GM21367 (cell line): ENCODE data around the gene LRIT2.
"Not testable (repeated sequence)": the region's sequence is repeated elsewhere in the genome, so short reads cannot be mapped to it uniquely, and the experiment has no call there.

Experiments
- ATAC-seq: cut with Tn5 transposase; IDR thresholded peaks from one replicate; pipeline ENCODE4 v1.9.1; 2021; ENCODE audit not compliant: unreplicated experiment

LRIT2 gene

DNA sequence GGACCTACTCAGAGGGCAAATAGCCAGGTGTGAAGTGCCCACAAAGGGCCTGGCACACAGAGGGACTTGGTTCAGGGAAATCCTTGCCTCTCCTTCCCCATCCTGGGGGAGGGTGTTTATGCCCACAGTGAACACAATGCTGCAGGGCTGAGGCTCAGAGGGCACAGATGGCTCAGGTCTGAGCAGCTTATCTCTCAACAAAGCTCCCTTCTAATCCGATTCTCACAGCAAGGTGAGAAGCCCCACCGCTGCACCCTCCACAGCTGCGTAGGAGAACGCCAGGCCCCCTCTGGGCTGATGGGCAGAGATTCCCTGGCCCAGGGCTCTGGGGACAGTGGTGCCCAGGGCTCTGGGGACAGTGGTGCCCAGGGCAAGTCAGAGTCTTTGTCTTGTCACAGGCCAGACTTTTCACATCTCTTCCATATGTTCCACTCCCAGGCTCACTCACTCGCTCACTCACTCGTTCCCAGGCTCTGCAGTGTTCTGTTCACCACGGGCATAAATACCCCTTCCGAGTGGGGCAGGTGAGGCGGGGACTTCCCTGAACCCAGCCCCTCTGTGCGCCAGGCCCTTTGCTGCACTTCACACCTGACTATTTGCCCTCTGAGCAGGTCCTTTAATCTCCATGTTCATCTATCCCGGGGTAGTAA, 39.7 kb downstream of the LRIT2 start:
- no peak for ATAC-seq

GRCh38 chr10:84184517-84184916, 40.8 kb downstream of the LRIT2 start:
- no peak for ATAC-seq

GRCh38 chr10:84181631-84182030, 43.7 kb downstream of the LRIT2 start:
- ATAC-seq, result no peak

DNA sequence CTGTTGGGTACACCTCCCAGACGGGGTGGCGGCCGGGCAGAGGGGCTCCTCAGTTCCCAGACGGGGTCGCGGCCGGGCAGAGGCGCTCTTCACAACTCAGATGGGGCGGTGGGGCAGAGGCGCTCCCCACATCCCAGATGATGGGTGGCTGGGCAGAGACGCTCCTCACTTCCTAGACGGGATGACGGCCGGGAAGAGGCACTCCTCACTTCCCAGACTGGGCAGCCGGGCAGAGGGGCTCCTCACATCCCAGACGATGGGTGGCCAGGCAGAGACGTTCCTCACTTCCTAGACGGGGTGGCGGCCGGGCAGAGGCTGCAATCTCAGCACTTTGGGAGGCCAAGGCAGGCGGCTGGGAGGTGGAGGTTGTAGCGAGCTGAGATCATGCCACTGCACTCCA, 45.0 kb downstream of the LRIT2 start:
- not testable (repeated sequence) for ATAC-seq

- peak; percentile 92 for ATAC-seq
Measured at GRCh38 chr10:84179059-84179710, 46.2 kb downstream of the LRIT2 start.

GRCh38 chr10:84178160-84178609, 47.2 kb downstream of the LRIT2 start:
- ATAC-seq, result no peak

DNA sequence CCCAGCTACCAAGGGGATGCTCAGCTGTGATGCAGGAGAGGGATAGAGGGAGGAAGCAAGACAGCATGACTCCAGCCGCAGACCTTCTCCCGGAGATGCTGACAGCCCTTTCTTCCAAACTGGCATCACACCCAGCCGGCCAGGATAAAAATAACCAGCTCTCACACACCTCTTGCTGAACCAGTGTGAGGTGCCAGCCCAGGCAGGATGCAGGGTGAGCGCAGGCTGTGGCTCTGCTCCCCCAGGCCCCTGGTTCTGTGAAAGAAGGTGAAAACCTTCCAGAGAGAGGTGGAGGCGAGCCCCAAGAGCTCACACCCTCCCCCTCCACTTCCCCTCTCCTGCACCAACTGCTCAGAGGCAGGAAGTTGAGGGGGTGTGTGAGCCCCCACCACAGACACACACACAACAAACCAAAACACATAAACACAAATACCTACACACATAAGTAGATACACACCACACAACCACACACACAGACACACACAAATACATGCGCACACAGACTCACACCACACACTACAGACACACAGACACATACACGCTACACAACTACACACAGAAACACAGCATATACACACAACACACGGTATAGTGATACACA, 47.7 kb downstream of the LRIT2 start:
- ATAC-seq, result peak; percentile 42

DNA sequence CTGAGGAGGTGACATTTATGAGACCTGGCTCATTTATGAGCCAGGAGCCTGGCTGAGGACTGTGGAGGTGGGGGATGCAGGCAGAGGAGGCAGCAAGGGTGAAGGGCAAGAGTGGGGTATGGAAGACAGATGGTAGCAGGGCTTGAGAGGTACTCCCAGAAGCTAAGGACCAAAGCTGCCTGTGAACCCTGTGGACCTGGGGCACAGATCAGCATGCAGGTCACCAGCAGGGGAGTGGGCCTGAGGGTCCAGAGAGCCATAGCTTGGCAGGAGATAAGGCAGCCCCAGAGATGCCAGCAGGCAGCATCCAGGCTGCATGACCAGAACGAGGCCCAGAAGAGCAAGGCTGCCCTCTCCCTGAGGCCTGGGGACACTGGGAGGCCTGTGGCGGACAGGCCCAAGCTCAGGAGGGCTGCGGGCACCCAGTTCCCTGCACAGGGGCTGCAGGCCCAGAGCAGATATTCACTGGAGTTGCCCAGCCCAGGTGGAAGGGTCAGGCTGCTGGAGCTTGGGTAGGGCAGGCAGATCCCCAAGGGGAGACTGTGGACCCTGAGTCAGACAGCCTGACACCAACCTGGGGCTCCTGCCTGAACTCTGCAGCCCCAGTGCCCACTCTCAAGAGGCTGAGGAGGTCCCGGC, 48.4 kb downstream of the LRIT2 start:
- no peak for ATAC-seq

- ATAC-seq, result no peak
Measured at GRCh38 chr10:84176351-84176750, 49.0 kb downstream of the LRIT2 start.

DNA sequence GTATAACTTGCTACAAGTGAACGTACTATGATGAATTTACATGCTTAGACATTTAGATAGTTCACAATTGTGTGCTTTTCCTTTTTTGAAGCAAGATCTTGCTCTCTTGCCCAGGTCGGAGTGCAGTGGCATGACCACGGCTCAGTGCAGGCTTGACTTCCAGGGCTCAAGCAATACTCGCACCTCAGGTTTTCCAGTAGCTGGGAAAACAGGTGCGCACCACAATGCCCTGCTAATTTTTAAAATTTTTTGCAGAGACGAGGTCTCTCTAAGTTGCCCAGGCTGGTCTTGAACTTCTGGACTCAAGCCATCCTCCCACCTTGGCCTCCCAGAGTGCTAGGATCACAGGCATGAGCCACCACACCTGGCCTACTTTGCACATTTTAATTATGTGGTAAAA, 49.9 kb downstream of the LRIT2 start:
- no peak for ATAC-seq

DNA sequence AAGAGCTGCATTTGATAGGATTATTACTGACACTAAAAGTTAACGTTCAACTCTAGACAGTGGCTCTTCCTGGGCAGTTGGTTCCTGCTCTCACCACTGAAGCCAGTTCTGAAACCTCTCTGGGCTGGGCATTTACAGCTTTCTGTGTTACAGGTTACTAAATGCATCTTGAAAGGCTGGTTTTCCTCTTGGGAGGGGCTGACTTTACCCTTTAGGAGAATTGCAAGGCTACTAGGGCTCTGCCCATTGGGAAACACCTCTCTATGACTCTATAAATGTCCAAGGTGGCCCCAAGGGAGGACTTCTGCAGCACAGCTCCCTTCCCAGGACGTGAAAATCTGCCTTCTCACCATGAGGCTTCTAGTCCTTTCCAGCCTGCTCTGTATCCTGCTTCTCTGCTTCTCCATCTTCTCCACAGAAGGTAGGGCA, 51.8 kb downstream of the LRIT2 start, which contains the start of gene GPR15LG:
Gene GPR15LG (plus strand): TSS at position 301 of the 429 bp plus-strand sequence. CDS start 51 bp downstream, at position 352.
- ATAC-seq, result peak; percentile 38

DNA sequence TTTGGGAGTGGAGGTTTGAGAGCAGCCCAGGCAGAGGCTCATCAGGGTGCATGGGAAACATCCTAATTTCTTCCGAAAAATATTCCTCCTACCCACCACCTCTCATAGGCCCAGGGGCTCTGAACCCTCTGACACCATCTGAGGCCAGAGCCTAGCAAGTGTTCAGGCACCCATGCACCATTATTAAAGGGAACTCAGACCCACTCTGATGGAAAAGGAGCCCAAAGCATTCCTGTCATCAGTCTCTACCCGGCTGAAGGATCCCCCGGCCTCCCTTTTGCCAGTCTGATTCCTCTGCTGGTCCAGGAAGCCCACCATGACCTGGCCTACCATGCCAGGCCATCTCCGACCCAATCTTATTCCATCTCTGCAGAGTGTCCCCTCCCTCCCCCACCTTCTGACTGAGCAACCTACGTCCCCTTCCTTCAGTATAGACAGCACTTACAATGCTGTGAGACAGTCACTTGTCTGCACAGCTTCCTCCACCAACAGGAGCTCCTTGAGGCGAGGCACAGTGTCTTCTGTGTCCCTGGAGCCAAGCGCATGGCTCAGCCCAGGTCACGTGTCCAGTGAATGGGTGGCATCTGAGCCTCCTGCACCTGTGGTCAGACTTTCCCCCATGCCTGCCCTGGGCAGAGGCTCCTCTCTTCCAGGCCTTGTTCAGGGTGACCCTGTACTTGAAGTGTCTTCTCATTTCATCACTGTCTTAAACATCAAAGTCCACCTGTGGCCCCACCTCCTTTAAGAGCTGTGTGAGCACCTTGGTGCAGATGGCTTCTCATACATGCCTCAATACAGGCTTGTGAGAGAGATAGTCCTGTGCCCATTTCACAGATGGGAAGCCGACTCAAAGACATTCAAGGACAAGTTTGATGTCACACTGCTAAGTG, 52.6 kb downstream of the LRIT2 start:
- ATAC-seq, result peak; percentile 41

DNA sequence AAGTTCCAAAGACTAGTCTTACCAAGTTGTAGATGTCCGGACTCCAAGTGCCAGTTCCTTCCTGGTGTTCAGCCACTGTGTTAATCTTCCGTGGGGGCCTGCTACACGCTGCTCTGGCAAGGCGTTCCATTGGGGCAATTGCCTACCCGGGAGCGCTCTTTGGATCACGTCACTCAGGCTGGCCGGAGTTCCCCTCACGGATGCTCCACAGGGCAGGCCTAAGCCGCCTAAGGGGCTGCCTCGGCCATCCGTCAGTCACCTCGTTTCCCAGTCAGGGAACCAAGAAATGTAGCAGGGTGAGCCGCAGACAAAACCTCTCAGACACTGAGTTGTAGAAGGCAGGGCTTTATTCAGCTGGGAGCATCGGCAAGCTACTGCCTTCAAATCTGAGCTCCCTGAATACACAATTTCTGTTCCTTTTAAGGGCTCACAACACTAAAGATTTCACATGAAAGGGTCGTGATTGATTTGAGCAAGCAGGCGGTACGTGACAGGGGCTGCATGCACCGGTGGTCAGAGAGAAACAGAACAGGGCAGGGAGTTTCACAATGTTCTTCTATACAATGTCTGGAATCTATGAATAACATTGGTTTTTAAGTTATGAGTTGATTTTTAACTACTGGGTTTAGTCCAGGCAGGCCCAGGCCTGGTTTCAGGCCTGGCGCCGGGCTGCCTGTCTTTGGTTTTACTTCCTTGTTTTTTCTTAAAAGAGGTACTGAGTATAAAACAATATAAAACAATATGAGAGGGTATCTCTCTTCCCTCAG, 53.5 kb downstream of the LRIT2 start:
- ATAC-seq, result peak; percentile 13

GRCh38 chr10:84171237-84171636, 54.1 kb downstream of the LRIT2 start:
- not testable (repeated sequence) for ATAC-seq
